RPMI7951 (cell line): ENCODE results near the gene CLDN12. TPM values are rescaled to one million over a fixed set of nuclear protein-coding genes. Genes with fewer than 3 reads are reported as not detected.

Experiments
- DNase-seq: peaks from one replicate; pipeline ENCODE4 v3.0.0-alpha.2; 2012; ENCODE audit warnings: low read depth
- total RNA-seq: library from RNA; depleted of rRNA; stranded (reverse); fragments of >200 nt; shearing (Covaris generic); gene quantifications from 2 replicates; pipeline ENCODE4 v1.2.3, GENCODE V29; 2014; rRNA removed

The CLDN12 gene
- total RNA-seq, 1 experiment from 2014 or later, result 48.9 TPM

DNA sequence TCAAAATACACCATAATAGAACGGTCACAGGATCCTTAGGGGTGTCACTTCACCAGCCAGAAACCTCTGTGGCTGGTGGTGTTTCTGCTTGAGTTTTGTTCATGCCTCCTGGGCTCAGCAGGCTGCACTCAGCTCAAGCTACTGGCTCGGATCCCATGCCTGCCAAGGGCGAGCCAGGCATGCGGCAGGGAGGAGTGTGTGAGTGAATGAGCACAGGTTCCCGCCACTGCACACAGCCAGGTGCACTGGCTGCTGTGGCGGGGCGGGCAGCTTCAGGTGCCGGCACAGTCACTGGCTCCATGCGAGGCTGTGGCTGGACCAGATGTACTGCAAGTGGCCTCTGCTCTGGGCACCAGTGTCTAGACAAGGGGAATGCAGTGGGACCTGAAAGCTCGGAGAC lies 29.5 kb downstream of the CLDN12 start:
- no peak for DNase-seq

DNA sequence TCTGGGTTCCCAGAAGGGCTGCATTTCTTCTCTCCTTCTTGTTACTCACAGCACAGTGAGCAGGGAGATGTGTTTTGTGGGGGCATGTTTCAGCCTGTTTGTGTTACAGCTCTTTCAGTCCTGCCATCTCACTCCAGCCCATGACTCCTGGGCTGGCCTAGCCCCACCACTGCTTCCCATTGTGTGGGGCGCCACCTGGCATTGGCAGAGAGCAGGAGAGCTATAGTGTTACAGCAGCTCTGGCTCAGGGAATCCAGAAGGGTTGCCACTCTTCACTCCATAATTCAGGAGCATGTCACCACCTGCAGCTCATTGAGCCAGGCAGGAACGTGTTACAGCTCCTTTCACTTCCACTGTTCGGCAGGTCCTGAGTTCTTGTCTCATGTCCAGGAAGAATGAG lies 30.0 kb downstream of the CLDN12 start:
- DNase-seq, result no peak

DNA sequence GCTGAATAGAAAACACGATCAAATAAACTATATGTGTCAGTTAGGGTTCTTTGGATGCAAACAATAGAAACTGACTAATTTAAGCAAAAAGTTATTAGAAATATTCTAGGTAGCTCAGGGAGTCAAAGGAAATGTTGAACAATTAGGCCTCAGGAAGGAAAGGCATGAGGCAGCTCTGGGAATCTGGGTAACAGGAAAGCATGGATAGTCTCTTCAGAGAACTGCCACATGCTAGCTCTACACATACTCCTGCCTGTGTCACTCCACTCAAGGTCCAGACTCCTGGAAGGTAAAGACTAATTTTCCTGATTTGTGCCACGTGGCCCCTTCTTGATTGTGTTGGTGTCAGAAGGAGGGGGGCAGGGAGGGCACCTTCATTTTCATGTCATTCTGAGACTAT lies 42.4 kb downstream of the CLDN12 start:
- no peak for DNase-seq

DNA sequence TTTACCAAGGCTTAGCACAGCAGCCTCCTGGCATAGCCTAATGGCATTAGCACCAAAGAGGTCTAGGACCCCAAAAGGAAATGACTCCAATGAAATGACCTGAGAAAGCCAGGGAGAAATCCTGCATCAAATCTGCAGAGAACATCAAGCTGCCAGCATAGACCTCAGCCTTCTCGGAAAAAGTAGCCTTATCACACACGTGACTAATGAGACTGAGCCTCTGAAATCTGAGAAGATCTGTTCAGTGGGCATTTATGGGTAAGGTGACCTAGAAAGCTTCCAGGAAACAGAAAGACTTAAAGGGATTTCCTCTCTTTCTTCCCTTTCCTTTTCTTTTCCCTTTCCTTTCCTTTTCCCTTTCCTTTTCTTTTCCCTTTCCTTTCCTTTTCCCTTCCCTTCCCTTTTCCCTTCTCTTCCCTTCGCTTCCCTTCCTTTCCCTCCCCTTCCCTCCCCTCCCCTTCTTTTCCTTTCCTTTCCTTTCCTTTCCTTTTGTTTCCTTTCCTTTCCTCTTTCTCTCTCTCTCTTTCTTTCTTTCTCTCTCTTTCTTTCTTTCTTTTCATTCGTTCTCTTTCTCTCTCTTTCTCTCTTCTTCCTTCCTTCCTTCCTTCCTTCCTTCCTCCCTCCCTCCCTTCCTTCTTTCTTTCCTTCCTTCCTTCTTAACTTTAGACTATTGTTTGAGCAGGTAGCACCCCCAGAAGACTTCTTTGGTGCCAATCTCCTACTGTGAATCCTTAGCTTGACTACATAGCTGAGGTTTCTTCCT lies 43.1 kb downstream of the CLDN12 start:
- DNase-seq, result no peak

DNA sequence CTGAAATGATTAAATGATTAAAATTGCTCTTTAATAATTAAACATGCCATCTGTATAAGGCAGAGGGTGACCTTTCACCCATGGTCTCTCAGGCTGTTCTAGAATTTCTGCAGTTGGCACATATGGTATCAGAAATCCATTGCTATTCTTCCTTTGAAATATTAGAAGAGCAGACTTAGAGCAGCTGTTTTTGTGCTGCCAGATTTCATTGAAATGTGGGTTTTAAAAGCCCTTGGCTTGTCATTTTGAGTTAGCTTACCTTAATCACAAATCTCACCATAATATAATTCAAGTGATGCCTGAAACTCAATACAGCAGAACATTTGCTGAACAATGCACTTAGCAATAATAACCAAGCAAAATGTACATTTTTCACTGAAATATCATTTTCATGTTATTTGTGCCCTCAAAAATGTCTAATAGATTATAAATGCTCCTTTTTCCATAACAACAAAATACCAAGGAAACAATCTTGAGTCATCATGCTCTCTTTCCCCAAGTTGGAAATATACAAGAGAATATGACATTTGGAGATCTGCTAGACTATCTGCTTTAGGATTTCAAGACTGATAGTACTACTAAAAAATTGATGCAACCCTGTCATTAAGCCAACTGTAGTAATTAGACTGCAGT lies 50.1 kb downstream of the CLDN12 start:
- no peak for DNase-seq

DNA sequence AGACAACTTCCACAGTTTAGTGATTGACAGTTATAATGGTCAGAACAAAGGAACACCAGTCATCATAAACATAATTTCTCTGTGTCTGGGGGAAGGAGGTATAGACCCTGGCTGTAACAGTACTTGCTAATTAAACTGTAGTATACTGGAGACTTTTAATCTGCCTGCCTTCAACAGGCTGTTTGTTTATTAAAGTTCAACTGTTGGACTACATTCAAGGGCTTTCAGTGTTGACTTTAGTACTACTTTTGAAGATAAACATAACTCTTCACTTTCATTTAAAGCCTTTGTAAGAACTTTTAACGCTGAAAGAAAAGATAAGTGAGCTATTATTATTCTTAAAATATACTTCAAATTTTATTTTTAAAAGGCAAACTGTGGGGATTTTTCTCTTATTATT lies 50.7 kb downstream of the CLDN12 start:
- no peak for DNase-seq

DNA sequence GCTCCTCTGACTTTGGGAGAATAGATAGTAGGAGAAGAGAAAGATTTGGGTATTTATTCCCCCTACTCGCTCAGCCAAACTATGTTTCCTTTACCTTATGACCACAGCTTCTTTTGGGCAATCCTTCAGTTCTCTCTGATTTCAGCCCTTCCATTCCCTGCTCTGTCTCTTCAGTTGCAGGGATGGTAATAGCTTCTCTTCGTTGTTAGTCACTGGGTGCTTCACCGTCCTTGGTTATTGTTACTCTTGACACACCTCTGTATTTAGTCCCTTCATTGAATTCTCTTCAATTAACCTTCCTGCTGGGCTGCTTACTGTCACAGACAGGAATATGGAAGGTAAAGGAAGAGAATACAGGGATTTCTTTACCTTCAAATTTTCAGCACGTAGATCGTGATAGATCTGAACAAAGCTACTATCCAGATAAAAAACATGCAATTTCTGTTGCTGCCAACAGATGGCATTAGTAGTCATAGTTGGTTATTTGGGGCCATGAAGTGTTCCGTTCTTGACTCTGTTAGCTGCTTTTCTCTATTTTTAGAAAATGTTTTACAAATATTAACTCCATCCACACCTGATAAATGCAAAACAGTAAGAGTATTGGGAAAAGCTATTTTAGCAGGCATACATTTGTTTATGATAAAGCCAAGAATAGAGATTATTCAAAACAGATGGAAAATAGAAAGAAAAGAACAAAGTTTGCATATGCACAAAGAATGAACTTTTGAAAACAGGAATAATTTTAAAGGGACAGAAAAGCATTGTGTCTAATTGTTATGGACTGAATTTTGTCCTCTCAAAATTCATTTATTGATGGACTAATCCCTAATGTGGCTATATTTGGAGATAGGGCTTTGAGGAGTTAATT lies 52.1 kb downstream of the CLDN12 start:
- DNase-seq, result peak; percentile 54

DNA sequence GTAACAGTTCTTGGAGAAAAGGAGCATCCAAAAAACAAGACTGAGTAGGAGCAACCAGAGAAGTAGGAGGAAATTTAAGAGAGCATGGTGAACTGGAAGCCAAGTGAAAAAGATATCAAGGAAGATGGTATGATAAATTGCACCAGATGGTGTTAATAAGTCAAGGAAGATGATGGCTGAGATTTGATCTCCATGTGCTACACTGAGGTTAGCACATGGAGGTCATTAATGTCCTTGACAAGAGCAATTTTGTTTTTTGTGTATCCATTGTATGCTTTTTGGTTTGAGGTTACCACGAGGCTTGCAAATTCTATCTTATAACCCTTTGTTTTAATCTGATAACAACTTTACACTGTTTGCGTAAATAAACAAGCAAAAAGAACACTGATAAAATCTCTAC lies 54.8 kb downstream of the CLDN12 start:
- no peak for DNase-seq

DNA sequence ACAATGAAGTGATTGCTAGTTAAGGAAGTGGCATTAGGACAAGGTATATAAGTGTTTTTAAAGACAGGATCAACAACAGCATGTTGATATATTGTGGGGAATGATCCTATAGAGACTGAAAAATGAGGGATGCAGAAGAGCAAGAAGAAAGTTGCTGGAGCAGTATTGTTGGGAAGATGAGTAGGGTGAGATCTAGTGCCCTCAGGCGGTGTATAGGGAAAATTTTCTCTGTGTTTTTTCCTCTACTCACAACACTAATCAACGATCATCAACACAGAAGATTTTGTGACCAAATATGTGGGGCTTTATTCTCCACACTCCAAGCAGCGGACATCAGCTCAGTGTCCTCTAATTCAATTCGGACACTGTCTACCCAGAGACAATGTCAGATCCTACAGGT lies 56.6 kb downstream of the CLDN12 start:
- peak; percentile 24 for DNase-seq

DNA sequence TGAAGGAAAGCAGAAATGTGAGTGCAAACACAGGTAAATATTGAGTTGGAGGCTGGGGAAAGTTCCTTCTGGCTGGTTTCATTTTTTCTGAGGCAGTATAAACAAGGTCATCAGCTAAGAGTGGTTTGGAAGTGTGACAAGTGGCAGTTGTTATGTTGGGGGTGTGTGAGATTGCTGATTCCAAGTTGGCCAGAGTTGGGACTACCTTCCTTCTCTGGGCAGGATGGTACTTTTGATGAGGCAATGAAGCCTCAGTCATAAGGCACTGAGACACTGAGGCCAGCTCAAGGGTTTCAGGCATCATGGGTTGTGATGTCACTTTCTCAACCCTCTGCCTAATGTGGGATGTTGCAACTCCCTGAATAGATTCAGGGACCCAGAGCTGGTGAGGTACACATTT lies 58.0 kb downstream of the CLDN12 start:
- DNase-seq, result no peak

DNA sequence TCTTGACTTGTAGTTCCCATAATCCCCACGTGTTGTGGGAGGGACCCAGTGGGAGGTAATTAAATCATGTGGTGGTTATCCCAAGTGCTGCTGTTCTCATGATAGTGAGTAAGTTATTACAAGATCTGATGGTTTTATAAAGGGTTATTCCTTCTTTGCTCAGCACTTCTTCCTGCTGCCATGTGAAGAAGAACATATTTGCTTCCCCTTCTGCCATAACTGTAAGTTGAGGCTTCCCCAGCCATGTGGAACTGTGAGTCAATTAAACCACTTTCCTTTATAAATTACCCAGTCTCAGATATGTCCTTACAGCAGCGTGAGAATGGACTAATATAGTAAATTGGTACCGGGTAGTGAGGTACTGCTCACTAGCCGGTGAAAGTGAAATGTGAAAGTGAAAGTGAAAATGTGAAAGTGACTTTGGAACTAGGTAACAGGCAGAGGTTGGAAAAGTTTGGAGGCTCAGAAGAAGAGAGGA lies 59.9 kb downstream of the CLDN12 start:
- peak; percentile 65 for DNase-seq

Other genes starting within 250 kb of the CLDN12 start
- 30.0 and 30.3 TPM in 2 replicates for gene STEAP1, start 249.0 kb upstream of the CLDN12 start, total RNA-seq
- gene STEAP2, start 191.7 kb upstream of the CLDN12 start, total RNA-seq, result 4.5 and 5.8 TPM in 2 replicates
- 2.1 and 4.2 TPM in 2 replicates for gene CFAP69, start 158.3 kb upstream of the CLDN12 start, total RNA-seq
- gene FAM237B, start 82.2 kb upstream of the CLDN12 start, total RNA-seq, result not detected in 2 replicates
- gene GTPBP10, start 56.7 kb upstream of the CLDN12 start, total RNA-seq, result 27.5 and 28.1 TPM in 2 replicates
- not detected in 2 replicates for gene PTTG1IP2, start 66.2 kb downstream of the CLDN12 start, total RNA-seq
- 5.2 and 9.3 TPM in 2 replicates for gene CDK14, start 192.9 kb downstream of the CLDN12 start, total RNA-seq